Fibroblast of skin of abdomen (primary cell): ENCODE data around the gene F11R.
A peak's percentile ranks its signal among the peaks of the same experiment; 100 is the strongest.
"Not testable (repeated sequence)": the region's sequence is repeated elsewhere in the genome, so short reads cannot be mapped to it uniquely, and the experiment has no call there.

Experiments
- DNase-seq: peaks from one replicate; pipeline ENCODE4 v3.0.0-alpha.2; 2013

Gene F11R

GRCh38 chr1:161009602-161010211 lies 11.2 kb downstream of the F11R start:
- no peak for DNase-seq

GRCh38 chr1:161008869-161009510 lies 12.0 kb downstream of the F11R start:
- DNase-seq, result no peak

- no peak for DNase-seq
Observed at GRCh38 chr1:161007369-161007768, 13.6 kb downstream of the F11R start.

GRCh38 chr1:161006563-161006962 lies 14.4 kb downstream of the F11R start:
- no peak for DNase-seq

GRCh38 chr1:161001525-161001924 lies 19.4 kb downstream of the F11R start:
- DNase-seq, result no peak

GRCh38 chr1:161000736-161001480 lies 20.0 kb downstream of the F11R start:
- no peak for DNase-seq

- no peak for DNase-seq
Observed at GRCh38 chr1:160999376-160999775, 21.6 kb downstream of the F11R start.

GRCh38 chr1:160997323-160998038 lies 23.5 kb downstream of the F11R start:
- DNase-seq, result peak; percentile 40

GRCh38 chr1:160996178-160996577 lies 24.8 kb downstream of the F11R start:
- peak; percentile 28 for DNase-seq

- peak; percentile 68 for DNase-seq
Observed at GRCh38 chr1:160993544-160994193, 27.3 kb downstream of the F11R start.

GRCh38 chr1:160992036-160992435 lies 28.9 kb downstream of the F11R start:
- DNase-seq, result not testable (repeated sequence)

GRCh38 chr1:160987359-160988050 lies 33.4 kb downstream of the F11R start:
- DNase-seq, result no peak

- DNase-seq, result no peak
Observed at GRCh38 chr1:160985723-160986122, 35.2 kb downstream of the F11R start.

- no peak for DNase-seq
Observed at GRCh38 chr1:160981584-160982411, 39.2 kb downstream of the F11R start.

GRCh38 chr1:160979286-160979685 lies 41.7 kb downstream of the F11R start:
- DNase-seq, result no peak

GRCh38 chr1:160978510-160978927 lies 42.4 kb downstream of the F11R start:
- no peak for DNase-seq

- DNase-seq, result no peak
Observed at GRCh38 chr1:160975026-160975425, 45.9 kb downstream of the F11R start.

GRCh38 chr1:160973491-160973890 lies 47.5 kb downstream of the F11R start:
- DNase-seq, result no peak

- no peak for DNase-seq
Observed at GRCh38 chr1:160972939-160973338, 48.0 kb downstream of the F11R start.

GRCh38 chr1:160971618-160972056 lies 49.3 kb downstream of the F11R start:
- no peak for DNase-seq

- no peak for DNase-seq
Observed at GRCh38 chr1:160963521-160963920, 57.4 kb downstream of the F11R start.
